Measurements from ENCODE around the gene MKNK1. TPM values are rescaled to one million over a fixed set of nuclear protein-coding genes. Genes with fewer than 3 reads are reported as not detected.

Gene MKNK1
- total RNA-seq, 1 experiment from 2014 or later, result 18.6 TPM

GRCh38 chr1:46617108-46617800 lies 13.2 kb upstream of the MKNK1 start:
- peaks cover 30% of the 10 kb centered on the region for H3K27me3 Mint-ChIP-seq (ENCODE audit: low read depth)
- ChIA-PET CTCF (interaction anchor here (0.6 to 2.6 kb wide), 12 partner anchors 10 to 798 kb away, joined by 3 to 23 read pairs (median 5); partner anchors contain the start of gene MKNK1), POLR2A (interaction anchor here (0.9 to 1.8 kb wide), 3 partner anchors 11 to 51 kb away, joined by 3 to 13 read pairs (median 3); partner anchors contain the start of genes ATPAF1 and MKNK1)
- no peak overlapping the region for H3K27ac Mint-ChIP-seq
- H3K9me3 Mint-ChIP-seq, result no peaks in the 10 kb centered on the region
- peaks cover 44% of the 10 kb centered on the region for H3K4me1 Mint-ChIP-seq
- ATAC-seq (peak; percentile 5), DNase-seq (ENCODE audit: low spot score) (no peak)
- TF ChIP-seq NR3C1 (CRISPR knock-in tag; conservative IDR thresholded peaks at IDR 0.05; ENCODE audit: low read depth) (no peak), ZBTB21 (CRISPR knock-in tag; IDR thresholded peaks at IDR 0.05; ENCODE audit: borderline replicate concordance) (no peak), ARID4B (CRISPR knock-in tag; IDR thresholded peaks at IDR 0.05; ENCODE audit: borderline replicate concordance) (no peak), AFF4 (CRISPR knock-in tag; IDR thresholded peaks at IDR 0.05; ENCODE audit: borderline replicate concordance) (no peak)
- peak overlapping the region; percentile 86 for H3K4me3 Mint-ChIP-seq
- no peaks in the 10 kb centered on the region for H3K36me3 Mint-ChIP-seq

- peak within 1 kb of the TSS; percentile 86 for H3K4me3 Mint-ChIP-seq
- H3K27me3 Mint-ChIP-seq (ENCODE audit: low read depth), result peaks cover 30% of the 10 kb centered on the region
- H3K36me3 Mint-ChIP-seq, result no peaks in the 10 kb centered on the region
- ChIA-PET CTCF (interaction anchor here (0.7 to 2.6 kb wide), 10 partner anchors 9 to 174 kb away, joined by 3 to 23 read pairs (median 6); partner anchors contain the start of gene MKNK1), POLR2A (interaction anchor here (0.9 to 1.8 kb wide), 3 partner anchors 10 to 51 kb away, joined by 3 to 13 read pairs (median 3); partner anchors contain the start of genes ATPAF1 and MKNK1)
- H3K4me1 Mint-ChIP-seq, result peaks cover 52% of the 10 kb centered on the region
- no peak within 1 kb of the TSS for H3K27ac Mint-ChIP-seq
- DNase-seq (ENCODE audit: low spot score) (peak; percentile 61), ATAC-seq (peak; percentile 14)
- no peaks in the 10 kb centered on the region for H3K9me3 Mint-ChIP-seq
- TF ChIP-seq ZNF671 (CRISPR knock-in tag; IDR thresholded peaks at IDR 0.05) (no peak), FOXK1 (CRISPR knock-in tag; IDR thresholded peaks at IDR 0.05) (no peak; the same call in 1 of the 2 replicates), ZNF416 (CRISPR knock-in tag; IDR thresholded peaks at IDR 0.05) (no peak), MYBL2 (CRISPR knock-in tag; IDR thresholded peaks at IDR 0.05) (0 out of 2 replicates have a peak, but pooled peaks have one; percentile 36), ATF3 (CRISPR knock-in tag; conservative IDR thresholded peaks at IDR 0.05) (no peak), ZBTB21 (CRISPR knock-in tag; IDR thresholded peaks at IDR 0.05; ENCODE audit: borderline replicate concordance) (no peak), NFATC4 (CRISPR knock-in tag; IDR thresholded peaks at IDR 0.05) (no peak), FOXP4 (CRISPR knock-in tag; IDR thresholded peaks at IDR 0.05) (0 out of 2 replicates have a peak, but pooled peaks have one; percentile 26), SMAD3 (CRISPR knock-in tag; IDR thresholded peaks at IDR 0.05; ENCODE audit: borderline replicate concordance) (no peak), FOXP1 (CRISPR knock-in tag; IDR thresholded peaks at IDR 0.05; ENCODE audit: borderline replicate concordance) (peak; percentile 64; the same call in 1 of the 2 replicates), TP53 (CRISPR knock-in tag; IDR thresholded peaks at IDR 0.05) (no peak), ESRRA (CRISPR knock-in tag; IDR thresholded peaks at IDR 0.05; ENCODE audit: borderline replicate concordance) (no peak), SP1 (CRISPR knock-in tag; conservative IDR thresholded peaks at IDR 0.05) (peak; percentile 38; the same call in 1 of the 2 replicates), ETV6 (CRISPR knock-in tag; IDR thresholded peaks at IDR 0.05) (no peak)
Measured at GRCh38 chr1:46616277-46617107, 12.4 kb upstream of the MKNK1 start, which contains the start of gene MOB3C. Gene MOB3C, minus strand, starts transcription at chr1:46616811. Its CDS starts 3,490 bp downstream, at chr1:46613321.
